PC-3 (cell line): ENCODE measurements around the gene TULP3. TPM values are rescaled to one million over a fixed set of nuclear protein-coding genes. Genes with fewer than 3 reads are reported as not detected.

Source experiments
- ATAC-seq: fragments of 200-7000 bp; cut with Tn5 transposase; 2 replicates; pipeline ENCODE4 v1.9.1; 2020; ENCODE audit warnings: mild to moderate bottlenecking, moderate library complexity
- BruUV-seq: library from RNA; stranded (reverse); fragments of 400-500 nt; replicated peaks from 2 replicates; lab custom pipeline; 2021; lab: Mats Ljungman, UMichigan
- CTCF ChIA-PET: fragments of 300-600 bp; sonication (Branson Sonifier 250); formaldehyde crosslinking; loops from one replicate; lab custom pipeline; 2022; ENCODE audit warnings: antibody characterized with exemption; lab: Charles Lee
- POLR2A ChIA-PET: fragments of 300-600 bp; sonication (Branson Sonifier 250); formaldehyde crosslinking; loops from one replicate; lab custom pipeline; 2022; ENCODE audit warnings: antibody characterized with exemption; ENCODE audit not compliant: unreplicated experiment; lab: Charles Lee
- DNase-seq: peaks from one replicate; pipeline ENCODE4 v3.0.0-alpha.2; 2015
- H2AFZ ChIP-seq: fragments of 300-600 bp; sonication (generic); 2 replicates; pipeline ENCODE4 v1.6.0; 2016; ENCODE audit warnings: antibody characterized with exemption, low read length
- H3F3A ChIP-seq: fragments of 300-600 bp; sonication (generic); one replicate; pipeline ENCODE4 v1.6.0; 2017; ENCODE audit warnings: antibody characterized with exemption, low read length, control low read depth, mild to moderate bottlenecking; ENCODE audit not compliant: unreplicated experiment
- H3K27ac ChIP-seq: fragments of 300-600 bp; sonication (generic); 2 replicates; pipeline ENCODE4 v1.5.1; 2016; ENCODE audit warnings: mild to moderate bottlenecking, low read length
- H3K27me3 ChIP-seq: fragments of 300-600 bp; sonication (generic); 2 replicates; pipeline ENCODE4 v1.6.1; 2016; ENCODE audit warnings: low read length, mixed read lengths
- H3K36me3 ChIP-seq: fragments of 300-600 bp; sonication (generic); 2 replicates; pipeline ENCODE4 v1.6.1; 2016; ENCODE audit warnings: low read depth, mixed run types, low read length, mixed read lengths
- H3K4me1 ChIP-seq: fragments of 300-600 bp; sonication (generic); 2 replicates; pipeline ENCODE4 v1.5.1; 2016; ENCODE audit warnings: low read length; ENCODE audit not compliant: insufficient read depth
- H3K4me2 ChIP-seq: fragments of 300-600 bp; sonication (generic); 2 replicates; pipeline ENCODE4 v1.6.0; 2016; ENCODE audit warnings: low read length
- H3K4me3 ChIP-seq: fragments of 300-600 bp; sonication (generic); 2 replicates; pipeline ENCODE4 v1.5.1; 2016; ENCODE audit warnings: mild to moderate bottlenecking, low read length, mixed read lengths
- H3K79me2 ChIP-seq: fragments of 300-600 bp; sonication (generic); 2 replicates; pipeline ENCODE4 v1.6.1; 2017; ENCODE audit warnings: low read length, mixed read lengths
- H3K9ac ChIP-seq: fragments of 300-600 bp; sonication (generic); 2 replicates; pipeline ENCODE4 v1.6.0; 2016; ENCODE audit warnings: mild to moderate bottlenecking, low read length
- H3K9me2 ChIP-seq: fragments of 300-600 bp; sonication (generic); replicated peaks from 2 replicates; pipeline ENCODE4 v1.6.1; 2016; ENCODE audit warnings: mixed run types, low read length, mixed read lengths
- H3K9me3 ChIP-seq: fragments of 300-600 bp; sonication (generic); 2 replicates; pipeline ENCODE4 v1.6.1; 2016; ENCODE audit warnings: low read length, mixed read lengths
- H4K20me1 ChIP-seq: fragments of 300-600 bp; sonication (generic); 2 replicates; pipeline ENCODE4 v1.6.1; 2016; ENCODE audit warnings: low read length, mixed read lengths
- CTCF ChIP-seq: fragments of 300-600 bp; sonication (generic); conservative IDR thresholded peaks from 2 replicates; pipeline ENCODE4 v1.5.1; 2017; ENCODE audit warnings: antibody characterized with exemption, low read depth, mild to moderate bottlenecking, low read length
- EZH2 ChIP-seq: fragments of 300-600 bp; sonication (generic); IDR thresholded peaks from one replicate; pipeline ENCODE4 v1.6.1; 2017; ENCODE audit warnings: antibody characterized with exemption, mild to moderate bottlenecking, low read length; ENCODE audit not compliant: unreplicated experiment
- EZH2phosphoT487 ChIP-seq: fragments of 300-600 bp; sonication (generic); IDR thresholded peaks from 2 replicates; pipeline ENCODE4 v1.6.1; 2018; ENCODE audit warnings: mild to moderate bottlenecking, antibody characterized with exemption, low read length, borderline replicate concordance
- intact Hi-C: fragments of 100-400 bp; cut with micrococcal nuclease; formaldehyde crosslinking; loops from 2 replicates; pipeline ENCODE4 v1.9.0; 2023
- total RNA-seq: library from RNA; depleted of rRNA; stranded (reverse); fragments of >200 nt; gene quantifications from 2 replicates; pipeline ENCODE4 v1.2.3, GENCODE V29; 2014

The TULP3 gene
- total RNA-seq, 1 experiment from 2014 or later, result 22.6 TPM

GRCh38 chr12:2960390-2960956 lies 69.8 kb downstream of the TULP3 start:
- no peaks in the 10 kb centered on the region for H3K9me2 ChIP-seq
- intact Hi-C loops, result no loop called here
- peak overlapping the region; percentile 51 for H3K9ac ChIP-seq
- peak; percentile 41 for DNase-seq
- no peaks in the 10 kb centered on the region for H3K27me3 ChIP-seq
- 0 out of 2 replicates have a peak overlapping the region, but pooled peaks have one; percentile 39 for H3K27ac ChIP-seq
- H2AFZ ChIP-seq, result peak overlapping the region; percentile 41
- peak overlapping the region; percentile 71 for H3K4me3 ChIP-seq
- H3K9me3 ChIP-seq, result no peaks in the 10 kb centered on the region
- H3K36me3 ChIP-seq, result no peaks in the 10 kb centered on the region
- H3K79me2 ChIP-seq, result peaks cover 51% of the 10 kb centered on the region
- peak; percentile 21 for ATAC-seq
- H3K4me2 ChIP-seq, result peak overlapping the region; percentile 89
- POLR2A ChIA-PET, result no interaction called here
- TSS peak; percentile 57 for BruUV-seq
- TF ChIP-seq EZH2phosphoT487 (no peak), EZH2 (no peak), CTCF (no peak)
- H3K4me1 ChIP-seq, result peaks cover 21% of the 10 kb centered on the region
- no peaks in the 10 kb centered on the region for H3F3A ChIP-seq
- CTCF ChIA-PET, result interaction anchor here (0.7 kb wide), 1 partner anchor 81 kb away, joined by 4 read pairs; no protein-coding TSS in a partner anchor
- H4K20me1 ChIP-seq, result peaks cover 13% of the 10 kb centered on the region; the same call in 1 of the 2 replicates

GRCh38 chr12:2960996-2961616 lies 70.4 kb downstream of the TULP3 start:
- intact Hi-C loops, result no loop called here
- H3F3A ChIP-seq, result no peaks in the 10 kb centered on the region
- peaks cover 21% of the 10 kb centered on the region for H3K4me1 ChIP-seq
- no peak for TF ChIP-seq EZH2phosphoT487
- TF ChIP-seq CTCF, result no peak
- TF ChIP-seq EZH2, result no peak
- H3K4me3 ChIP-seq, result peak overlapping the region; percentile 71
- peaks cover 13% of the 10 kb centered on the region; the same call in 1 of the 2 replicates for H4K20me1 ChIP-seq
- H3K27ac ChIP-seq, result no peak overlapping the region
- DNase-seq (peak; percentile 12), ATAC-seq (no peak)
- CTCF ChIA-PET, result no interaction called here
- H3K4me2 ChIP-seq, result peak overlapping the region; percentile 89
- H3K9ac ChIP-seq, result no peak overlapping the region
- no TSS peak for BruUV-seq
- H3K9me3 ChIP-seq, result no peaks in the 10 kb centered on the region
- H3K9me2 ChIP-seq, result no peaks in the 10 kb centered on the region
- H3K36me3 ChIP-seq, result no peaks in the 10 kb centered on the region
- POLR2A ChIA-PET, result no interaction called here
- H3K79me2 ChIP-seq, result peaks cover 56% of the 10 kb centered on the region
- peak overlapping the region; percentile 41; the same call in 1 of the 2 replicates for H2AFZ ChIP-seq
- H3K27me3 ChIP-seq, result no peaks in the 10 kb centered on the region

DNA sequence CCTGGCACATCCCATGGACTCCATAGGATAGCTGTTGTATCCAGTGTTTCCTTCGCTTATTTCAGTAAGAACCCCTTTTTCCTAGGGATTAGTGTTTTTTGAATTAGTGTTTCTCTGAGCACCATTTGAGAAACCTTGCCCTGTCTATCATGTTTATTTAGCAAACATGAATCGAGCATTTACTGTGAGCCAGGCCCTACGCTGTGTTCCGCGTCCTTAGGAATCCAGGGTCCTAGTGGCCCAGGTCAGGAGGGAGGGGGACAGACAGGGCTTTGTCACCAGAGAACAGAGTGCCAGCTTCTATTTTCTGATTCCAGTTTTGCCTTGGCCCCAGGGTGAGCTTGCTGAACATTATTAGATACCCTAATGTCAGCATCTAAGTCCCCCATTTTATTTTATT lies 71.0 kb downstream of the TULP3 start:
- Histone ChIP-seq H3K27me3 (no peaks in the 10 kb centered on the region), H2AFZ (no peak overlapping the region), H3K27ac (no peak overlapping the region), H4K20me1 (peaks cover 13% of the 10 kb centered on the region; the same call in 1 of the 2 replicates), H3K9me2 (no peaks in the 10 kb centered on the region), H3K4me1 (peaks cover 21% of the 10 kb centered on the region), H3K9me3 (no peaks in the 10 kb centered on the region), H3F3A (no peaks in the 10 kb centered on the region), H3K9ac (no peak overlapping the region), H3K4me3 (peak overlapping the region; percentile 71), H3K79me2 (peaks cover 56% of the 10 kb centered on the region), H3K4me2 (peak overlapping the region; percentile 89), H3K36me3 (no peaks in the 10 kb centered on the region)
- intact Hi-C loops, result no loop called here
- DNase-seq (no peak), ATAC-seq (no peak)
- POLR2A ChIA-PET, result no interaction called here
- CTCF ChIA-PET, result no interaction called here
- BruUV-seq, result no TSS peak
- TF ChIP-seq EZH2phosphoT487, result no peak
- no peak for TF ChIP-seq EZH2
- no peak for TF ChIP-seq CTCF
